GM18873 (cell line): ENCODE measurements around the gene DONSON.

ENCODE experiments used
- ATAC-seq: cut with Tn5 transposase; IDR thresholded peaks from one replicate; pipeline ENCODE4 v1.9.1; 2021; ENCODE audit warnings: mild to moderate bottlenecking, moderate library complexity, moderate number of reproducible peaks; ENCODE audit not compliant: unreplicated experiment, low FRiP score

DONSON gene

GRCh38 chr21:33541756-33542639 lies 46.5 kb downstream of the DONSON start, which contains the start of gene GART:
Gene GART, minus strand, starts transcription at chr21:33542117. Its CDS starts 2,802 bp downstream, at chr21:33539315.
- ATAC-seq = peak; percentile 36

- no peak for ATAC-seq
Measured at GRCh38 chr21:33541105-33541711, 47.3 kb downstream of the DONSON start.

- no peak for ATAC-seq
Measured at GRCh38 chr21:33540711-33541104, 47.8 kb downstream of the DONSON start.

- ATAC-seq = no peak
Measured at GRCh38 chr21:33539616-33540015, 48.9 kb downstream of the DONSON start.

- no peak for ATAC-seq
Measured at GRCh38 chr21:33537212-33537611, 51.3 kb downstream of the DONSON start.

GRCh38 chr21:33531007-33531406 lies 57.5 kb downstream of the DONSON start:
- ATAC-seq = no peak
